Ascending aorta (tissue), 2 donors: ENCODE measurements around the gene SPIN3. TPM values are rescaled to one million over a fixed set of nuclear protein-coding genes. Genes with fewer than 3 reads are reported as not detected.

Source experiments
- DNase-seq, 2 donors: peaks; one replicate each; pipeline ENCODE4 v3.0.0-alpha.2; 2019; ENCODE audit warnings: low spot score in 2 of 2
- H3K27ac ChIP-seq, 2 donors: fragments of 200-600 bp; sonication (generic); one replicate each; pipeline ENCODE4 v1.5.1; 2016 to 2017; ENCODE audit warnings: mild to moderate bottlenecking in 1 of 2
- H3K27me3 ChIP-seq: fragments of 200-600 bp; sonication (generic); one replicate; pipeline ENCODE4 v1.5.1; 2017
- H3K36me3 ChIP-seq, 2 donors: fragments of 200-600 bp; sonication (generic); one replicate each; pipeline ENCODE4 v1.5.1; 2016
- H3K4me1 ChIP-seq, 2 donors: fragments of 200-600 bp; sonication (generic); one replicate each; pipeline ENCODE4 v1.5.1; 2016 to 2017; ENCODE audit warnings: mild to moderate bottlenecking in 1 of 2
- H3K4me3 ChIP-seq, 2 donors: fragments of 200-600 bp; sonication (generic); one replicate each; pipeline ENCODE4 v1.5.1; 2016 to 2017; ENCODE audit warnings: mild to moderate bottlenecking in 1 of 2
- H3K9me3 ChIP-seq, 2 donors: fragments of 200-600 bp; sonication (generic); one replicate each; pipeline ENCODE4 v1.5.1; 2016
- intact Hi-C: fragments of 100-400 bp; cut with DNase I; formaldehyde crosslinking; loops from one replicate; pipeline ENCODE4 v1.15.1; 2023
- total RNA-seq: library from RNA; depleted of rRNA; stranded (reverse); fragments of >200 nt; gene quantifications from one replicate; pipeline ENCODE4 v1.1.0, GENCODE V29; 2016
- TF ChIP-seq, protein P1 (sequence below), 3 experiments: fragments of 200-600 bp in 2 of 3; fragments of 450-650 bp in 1 of 3; sonication (generic) in 2 of 3; IDR thresholded peaks; one replicate each; pipeline ENCODE4 v1.5.1; 2016 to 2019; ENCODE audit warnings: antibody characterized with exemption in 3 of 3, mild to moderate bottlenecking in 1 of 3, moderate library complexity in 1 of 3

The SPIN3 gene
- total RNA-seq, 1 donor from 2014 or later = 3.9 TPM

DNA sequence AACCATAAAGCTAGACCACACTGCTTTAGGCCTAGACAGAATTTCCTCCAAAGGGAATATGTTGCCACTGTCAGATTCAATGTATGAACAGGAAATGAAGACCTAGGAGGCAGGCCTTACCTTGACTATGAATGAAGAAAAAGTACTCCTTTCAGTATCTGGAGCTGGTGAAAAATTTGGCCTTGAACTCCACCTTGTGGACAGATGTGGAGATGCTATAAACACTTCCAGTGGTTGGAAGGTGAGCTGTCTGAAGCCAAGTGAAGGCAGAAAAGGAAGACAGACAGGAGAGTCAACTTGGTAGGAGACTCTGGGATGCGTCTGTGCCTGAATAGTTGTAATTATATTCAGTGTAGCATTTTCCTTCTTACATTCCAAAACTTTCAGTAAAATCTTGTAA is 17.2 kb downstream of the SPIN3 start:
- no peaks in the 10 kb centered on the region for H3K4me1 ChIP-seq
- H3K27ac ChIP-seq = no peak overlapping the region
- H3K9me3 ChIP-seq = no peaks in the 10 kb centered on the region
- no peaks in the 10 kb centered on the region for H3K27me3 ChIP-seq
- no peaks in the 10 kb centered on the region for H3K36me3 ChIP-seq
- no peak overlapping the region for H3K4me3 ChIP-seq
- intact Hi-C loops = loop anchor here (1.0 kb wide), 1 partner anchor 175 kb away; no protein-coding TSS in a partner anchor
- DNase-seq = no peak
- TF ChIP-seq, protein P1, sequence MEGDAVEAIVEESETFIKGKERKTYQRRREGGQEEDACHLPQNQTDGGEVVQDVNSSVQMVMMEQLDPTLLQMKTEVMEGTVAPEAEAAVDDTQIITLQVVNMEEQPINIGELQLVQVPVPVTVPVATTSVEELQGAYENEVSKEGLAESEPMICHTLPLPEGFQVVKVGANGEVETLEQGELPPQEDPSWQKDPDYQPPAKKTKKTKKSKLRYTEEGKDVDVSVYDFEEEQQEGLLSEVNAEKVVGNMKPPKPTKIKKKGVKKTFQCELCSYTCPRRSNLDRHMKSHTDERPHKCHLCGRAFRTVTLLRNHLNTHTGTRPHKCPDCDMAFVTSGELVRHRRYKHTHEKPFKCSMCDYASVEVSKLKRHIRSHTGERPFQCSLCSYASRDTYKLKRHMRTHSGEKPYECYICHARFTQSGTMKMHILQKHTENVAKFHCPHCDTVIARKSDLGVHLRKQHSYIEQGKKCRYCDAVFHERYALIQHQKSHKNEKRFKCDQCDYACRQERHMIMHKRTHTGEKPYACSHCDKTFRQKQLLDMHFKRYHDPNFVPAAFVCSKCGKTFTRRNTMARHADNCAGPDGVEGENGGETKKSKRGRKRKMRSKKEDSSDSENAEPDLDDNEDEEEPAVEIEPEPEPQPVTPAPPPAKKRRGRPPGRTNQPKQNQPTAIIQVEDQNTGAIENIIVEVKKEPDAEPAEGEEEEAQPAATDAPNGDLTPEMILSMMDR (IDR thresholded peaks at IDR 0.05) = peak; percentile 41 to 63 (median 48)

- no peak overlapping the region for H3K27ac ChIP-seq
- intact Hi-C loops = no loop called here
- DNase-seq = no peak
Measured at GRCh38 chrX:56975611-56976010, 19.7 kb downstream of the SPIN3 start.

GRCh38 chrX:56974408-56974807 is 20.9 kb downstream of the SPIN3 start:
- H3K4me1 ChIP-seq = no peaks in the 10 kb centered on the region
- no peaks in the 10 kb centered on the region for H3K27me3 ChIP-seq
- TF ChIP-seq, protein P1 (IDR thresholded peaks at IDR 0.05) = no peak
- no peak overlapping the region for H3K4me3 ChIP-seq
- DNase-seq = no peak
- intact Hi-C loops = no loop called here
- no peaks in the 10 kb centered on the region for H3K9me3 ChIP-seq
- H3K36me3 ChIP-seq = no peaks in the 10 kb centered on the region
- H3K27ac ChIP-seq = no peak overlapping the region

More at GRCh38 chrX:56975611-56976010, 19.7 kb downstream of the SPIN3 start:
- no peaks in the 10 kb centered on the region for H3K9me3 ChIP-seq
- TF ChIP-seq, protein P1 (IDR thresholded peaks at IDR 0.05) = no peak
- H3K4me3 ChIP-seq = no peak overlapping the region
- no peaks in the 10 kb centered on the region for H3K36me3 ChIP-seq
- no peaks in the 10 kb centered on the region for H3K4me1 ChIP-seq
- no peaks in the 10 kb centered on the region for H3K27me3 ChIP-seq

GRCh38 chrX:56969559-56969958 is 25.8 kb downstream of the SPIN3 start:
- no peak for DNase-seq
- Histone ChIP-seq H3K4me1 (no peaks in the 10 kb centered on the region), H3K27ac (no peak overlapping the region), H3K36me3 (no peaks in the 10 kb centered on the region), H3K9me3 (no peaks in the 10 kb centered on the region), H3K27me3 (peaks cover 4% of the 10 kb centered on the region), H3K4me3 (no peak overlapping the region)
- intact Hi-C loops = no loop called here
- TF ChIP-seq, protein P1 (IDR thresholded peaks at IDR 0.05) = no peak

- no peak overlapping the region for H3K27ac ChIP-seq
- no peaks in the 10 kb centered on the region for H3K4me1 ChIP-seq
- intact Hi-C loops = no loop called here
- no peaks in the 10 kb centered on the region for H3K9me3 ChIP-seq
- H3K4me3 ChIP-seq = no peak overlapping the region
- DNase-seq = no peak
- H3K27me3 ChIP-seq = peaks cover 4% of the 10 kb centered on the region
- no peaks in the 10 kb centered on the region for H3K36me3 ChIP-seq
- TF ChIP-seq, protein P1 (IDR thresholded peaks at IDR 0.05) = no peak
Measured at GRCh38 chrX:56968980-56969379, 26.4 kb downstream of the SPIN3 start.

DNA sequence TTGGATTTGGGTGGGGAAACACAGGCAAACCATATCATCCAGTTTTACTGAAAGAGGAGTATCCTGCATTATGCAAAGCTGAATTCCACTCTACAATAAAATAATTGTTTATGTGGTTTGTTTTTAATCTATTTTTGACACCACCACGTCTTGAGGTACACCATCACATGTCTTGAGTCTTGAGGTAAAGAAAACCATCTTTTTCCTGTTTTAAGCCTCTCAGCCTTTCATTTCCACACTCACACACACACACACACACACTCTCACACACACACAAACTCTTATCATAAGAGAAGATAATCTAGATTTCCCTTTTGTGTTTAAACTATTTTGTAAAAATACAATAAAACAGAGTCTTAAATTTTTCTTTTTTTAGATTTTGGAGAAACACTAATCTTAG is 32.0 kb downstream of the SPIN3 start:
- H3K9me3 ChIP-seq = no peaks in the 10 kb centered on the region
- no peak overlapping the region for H3K4me3 ChIP-seq
- DNase-seq = no peak
- H3K36me3 ChIP-seq = no peaks in the 10 kb centered on the region
- no peaks in the 10 kb centered on the region for H3K4me1 ChIP-seq
- intact Hi-C loops = no loop called here
- H3K27ac ChIP-seq = no peak overlapping the region
- H3K27me3 ChIP-seq = peaks cover 4% of the 10 kb centered on the region
- TF ChIP-seq, protein P1 (IDR thresholded peaks at IDR 0.05) = no peak
